ENCODE results near the gene SESTD1.

SESTD1 gene

GRCh38 chr2:179181002-179181401 is 83.6 kb downstream of the SESTD1 start:
- whole genome bisulfite sequencing, result 96% methylated on average over 2 of the region's 3 CpGs
- H3K4me3 ChIP-seq (ENCODE audit: low read length), result no peak overlapping the region
- no peaks in the 10 kb centered on the region for H3K9me3 ChIP-seq (ENCODE audit: insufficient read depth, low read depth, low read length)
- no peaks in the 10 kb centered on the region for H3K27me3 ChIP-seq (ENCODE audit: insufficient read depth, low read length)
- peaks cover under 1% of the 10 kb centered on the region; the same call in 1 of the 2 replicates for H3K36me3 ChIP-seq (ENCODE audit: insufficient read depth, low read length)
- H3K9ac ChIP-seq (ENCODE audit: low read depth, low read length), result 0 out of 2 replicates have a peak overlapping the region, but pooled peaks have one; percentile 5
- peak overlapping the region; percentile 59 for H3K27ac ChIP-seq (ENCODE audit: low read depth, low read length)
- H3K4me1 ChIP-seq (ENCODE audit: insufficient read depth, low read length), result peaks cover 37% of the 10 kb centered on the region

- Histone ChIP-seq H3K9me3 (ENCODE audit: insufficient read depth, low read depth, low read length) (no peaks in the 10 kb centered on the region), H3K27me3 (ENCODE audit: insufficient read depth, low read length) (no peaks in the 10 kb centered on the region), H3K36me3 (ENCODE audit: insufficient read depth, low read length) (peaks cover 7% of the 10 kb centered on the region; the same call in 1 of the 2 replicates), H3K4me1 (ENCODE audit: insufficient read depth, low read length) (peaks cover 37% of the 10 kb centered on the region), H3K4me3 (ENCODE audit: low read length) (no peak overlapping the region), H3K27ac (ENCODE audit: low read depth, low read length) (peak overlapping the region; percentile 59), H3K9ac (ENCODE audit: low read depth, low read length) (0 out of 2 replicates have a peak overlapping the region, but pooled peaks have one; percentile 5)
- 63% methylated on average over 1 of the region's 2 CpGs for WGBS
Observed at GRCh38 chr2:179180242-179180641, 84.4 kb downstream of the SESTD1 start.

GRCh38 chr2:179179719-179180118 is 84.9 kb downstream of the SESTD1 start:
- 92% methylated on average over 2 of the region's 2 CpGs for WGBS
- peaks cover 7% of the 10 kb centered on the region; the same call in 1 of the 2 replicates for H3K36me3 ChIP-seq (ENCODE audit: insufficient read depth, low read length)
- no peaks in the 10 kb centered on the region for H3K9me3 ChIP-seq (ENCODE audit: insufficient read depth, low read depth, low read length)
- peak overlapping the region; percentile 53 for H3K27ac ChIP-seq (ENCODE audit: low read depth, low read length)
- H3K9ac ChIP-seq (ENCODE audit: low read depth, low read length), result no peak overlapping the region
- H3K4me1 ChIP-seq (ENCODE audit: insufficient read depth, low read length), result peaks cover 37% of the 10 kb centered on the region
- H3K4me3 ChIP-seq (ENCODE audit: low read length), result no peak overlapping the region
- no peaks in the 10 kb centered on the region for H3K27me3 ChIP-seq (ENCODE audit: insufficient read depth, low read length)

- no peaks in the 10 kb centered on the region for H3K9me3 ChIP-seq (ENCODE audit: insufficient read depth, low read depth, low read length)
- peaks cover 7% of the 10 kb centered on the region; the same call in 1 of the 2 replicates for H3K36me3 ChIP-seq (ENCODE audit: insufficient read depth, low read length)
- H3K4me3 ChIP-seq (ENCODE audit: low read length), result no peak overlapping the region
- H3K27ac ChIP-seq (ENCODE audit: low read depth, low read length), result no peak overlapping the region
- H3K4me1 ChIP-seq (ENCODE audit: insufficient read depth, low read length), result peaks cover 41% of the 10 kb centered on the region
- no peaks in the 10 kb centered on the region for H3K27me3 ChIP-seq (ENCODE audit: insufficient read depth, low read length)
- H3K9ac ChIP-seq (ENCODE audit: low read depth, low read length), result no peak overlapping the region
- 100% methylated on average over 1 of the region's 1 CpG for WGBS
Observed at GRCh38 chr2:179177694-179178093, 86.9 kb downstream of the SESTD1 start.

- H3K4me3 ChIP-seq (ENCODE audit: low read length), result no peak overlapping the region
- H3K27me3 ChIP-seq (ENCODE audit: insufficient read depth, low read length), result no peaks in the 10 kb centered on the region
- peaks cover 7% of the 10 kb centered on the region; the same call in 1 of the 2 replicates for H3K36me3 ChIP-seq (ENCODE audit: insufficient read depth, low read length)
- peaks cover 17% of the 10 kb centered on the region for H3K4me1 ChIP-seq (ENCODE audit: insufficient read depth, low read length)
- H3K9me3 ChIP-seq (ENCODE audit: insufficient read depth, low read depth, low read length), result no peaks in the 10 kb centered on the region
- WGBS, result 92% methylated on average over 1 of the region's 1 CpG
- no peak overlapping the region for H3K9ac ChIP-seq (ENCODE audit: low read depth, low read length)
- H3K27ac ChIP-seq (ENCODE audit: low read depth, low read length), result no peak overlapping the region
Observed at GRCh38 chr2:179174240-179174639, 90.4 kb downstream of the SESTD1 start.

GRCh38 chr2:179172894-179173293 is 91.7 kb downstream of the SESTD1 start:
- no peaks in the 10 kb centered on the region for H3K27me3 ChIP-seq (ENCODE audit: insufficient read depth, low read length)
- WGBS, result 92% methylated on average over 2 of the region's 2 CpGs
- H3K4me3 ChIP-seq (ENCODE audit: low read length), result no peak overlapping the region
- no peak overlapping the region for H3K27ac ChIP-seq (ENCODE audit: low read depth, low read length)
- H3K9ac ChIP-seq (ENCODE audit: low read depth, low read length), result no peak overlapping the region
- H3K36me3 ChIP-seq (ENCODE audit: insufficient read depth, low read length), result peaks cover 7% of the 10 kb centered on the region; the same call in 1 of the 2 replicates
- peaks cover 13% of the 10 kb centered on the region for H3K4me1 ChIP-seq (ENCODE audit: insufficient read depth, low read length)
- no peaks in the 10 kb centered on the region for H3K9me3 ChIP-seq (ENCODE audit: insufficient read depth, low read depth, low read length)

GRCh38 chr2:179171371-179171770 is 93.3 kb downstream of the SESTD1 start:
- H3K27me3 ChIP-seq (ENCODE audit: insufficient read depth, low read length), result no peaks in the 10 kb centered on the region
- H3K9me3 ChIP-seq (ENCODE audit: insufficient read depth, low read depth, low read length), result no peaks in the 10 kb centered on the region
- no peak overlapping the region for H3K9ac ChIP-seq (ENCODE audit: low read depth, low read length)
- H3K27ac ChIP-seq (ENCODE audit: low read depth, low read length), result no peak overlapping the region
- H3K4me3 ChIP-seq (ENCODE audit: low read length), result no peak overlapping the region
- WGBS, result no CpG with 5 or more reads among the region's 1 CpG
- peaks cover 11% of the 10 kb centered on the region for H3K4me1 ChIP-seq (ENCODE audit: insufficient read depth, low read length)
- H3K36me3 ChIP-seq (ENCODE audit: insufficient read depth, low read length), result peaks cover 7% of the 10 kb centered on the region; the same call in 1 of the 2 replicates

GRCh38 chr2:179170901-179171300 is 93.7 kb downstream of the SESTD1 start:
- Histone ChIP-seq H3K4me1 (ENCODE audit: insufficient read depth, low read length) (peaks cover 16% of the 10 kb centered on the region), H3K4me3 (ENCODE audit: low read length) (no peak overlapping the region), H3K9ac (ENCODE audit: low read depth, low read length) (no peak overlapping the region), H3K9me3 (ENCODE audit: insufficient read depth, low read depth, low read length) (no peaks in the 10 kb centered on the region), H3K27ac (ENCODE audit: low read depth, low read length) (no peak overlapping the region), H3K27me3 (ENCODE audit: insufficient read depth, low read length) (no peaks in the 10 kb centered on the region), H3K36me3 (ENCODE audit: insufficient read depth, low read length) (peaks cover 6% of the 10 kb centered on the region; the same call in 1 of the 2 replicates)
- no CpG with 5 or more reads among the region's 1 CpG for whole genome bisulfite sequencing

GRCh38 chr2:179165356-179166000 is 99.2 kb downstream of the SESTD1 start:
- H3K36me3 ChIP-seq (ENCODE audit: insufficient read depth, low read length), result peaks cover 3% of the 10 kb centered on the region; the same call in 1 of the 2 replicates
- H3K4me1 ChIP-seq (ENCODE audit: insufficient read depth, low read length), result peaks cover 16% of the 10 kb centered on the region
- no peak overlapping the region; the same call in 1 of the 2 replicates for H3K27ac ChIP-seq (ENCODE audit: low read depth, low read length)
- no peaks in the 10 kb centered on the region for H3K27me3 ChIP-seq (ENCODE audit: insufficient read depth, low read length)
- H3K9ac ChIP-seq (ENCODE audit: low read depth, low read length), result no peak overlapping the region
- H3K9me3 ChIP-seq (ENCODE audit: insufficient read depth, low read depth, low read length), result no peaks in the 10 kb centered on the region
- H3K4me3 ChIP-seq (ENCODE audit: low read length), result no peak overlapping the region
- WGBS, result 83% methylated on average over 3 of the region's 3 CpGs

GRCh38 chr2:179141206-179141605 is 123.4 kb downstream of the SESTD1 start:
- Histone ChIP-seq H3K27me3 (ENCODE audit: insufficient read depth, low read length) (no peaks in the 10 kb centered on the region), H3K4me3 (ENCODE audit: low read length) (no peak overlapping the region), H3K36me3 (ENCODE audit: insufficient read depth, low read length) (peaks cover 22% of the 10 kb centered on the region; the same call in 1 of the 2 replicates), H3K9me3 (ENCODE audit: insufficient read depth, low read depth, low read length) (no peaks in the 10 kb centered on the region), H3K4me1 (ENCODE audit: insufficient read depth, low read length) (no peaks in the 10 kb centered on the region), H3K27ac (ENCODE audit: low read depth, low read length) (no peak overlapping the region), H3K9ac (ENCODE audit: low read depth, low read length) (no peak overlapping the region)
- WGBS, result 88% methylated on average over 1 of the region's 1 CpG

- no peak overlapping the region for H3K4me3 ChIP-seq (ENCODE audit: low read length)
- peaks cover 21% of the 10 kb centered on the region; the same call in 1 of the 2 replicates for H3K36me3 ChIP-seq (ENCODE audit: insufficient read depth, low read length)
- no peaks in the 10 kb centered on the region for H3K9me3 ChIP-seq (ENCODE audit: insufficient read depth, low read depth, low read length)
- 91% methylated on average over 4 of the region's 4 CpGs for WGBS
- no peaks in the 10 kb centered on the region for H3K27me3 ChIP-seq (ENCODE audit: insufficient read depth, low read length)
- H3K4me1 ChIP-seq (ENCODE audit: insufficient read depth, low read length), result no peaks in the 10 kb centered on the region
- no peak overlapping the region for H3K9ac ChIP-seq (ENCODE audit: low read depth, low read length)
- no peak overlapping the region for H3K27ac ChIP-seq (ENCODE audit: low read depth, low read length)
Observed at GRCh38 chr2:179140571-179140970, 124.1 kb downstream of the SESTD1 start.
